ENCODE data around the gene PRKAG1. TPM values are rescaled to one million over a fixed set of nuclear protein-coding genes. Genes with fewer than 3 reads are reported as not detected.

The PRKAG1 gene
- total RNA-seq, 1 donor from 2014 or later: 67.0 TPM

DNA sequence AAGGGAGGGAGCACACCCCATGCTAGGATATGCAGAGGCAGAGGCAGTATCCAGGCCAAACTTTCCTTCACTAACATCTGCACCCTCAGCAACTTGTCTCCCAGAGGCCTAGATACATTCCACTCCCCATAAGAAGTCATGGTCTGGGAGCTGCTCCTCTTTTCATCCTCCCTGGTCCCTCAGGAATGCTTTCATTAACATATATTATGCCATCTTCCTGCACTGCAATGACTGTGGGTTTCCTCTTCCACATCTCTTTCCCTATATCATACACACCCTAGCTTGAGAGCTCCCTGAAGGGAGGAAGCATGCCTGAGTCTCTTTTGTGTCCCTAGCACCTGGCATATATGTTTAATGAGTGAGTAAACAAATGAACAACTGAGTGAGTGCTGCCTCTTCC lies 28.0 kb downstream of the PRKAG1 start:
- no peak overlapping the region for H3K27ac ChIP-seq
- peaks cover 7% of the 10 kb centered on the region for H3K27me3 ChIP-seq
- TF ChIP-seq POLR2A (IDR thresholded peaks at IDR 0.05) (no peak), POLR2AphosphoS5 (IDR thresholded peaks at IDR 0.05; ENCODE audit: insufficient read depth in 1 of 2, low read depth in 1 of 2) (no peak)
- TF ChIP-seq, protein P1, sequence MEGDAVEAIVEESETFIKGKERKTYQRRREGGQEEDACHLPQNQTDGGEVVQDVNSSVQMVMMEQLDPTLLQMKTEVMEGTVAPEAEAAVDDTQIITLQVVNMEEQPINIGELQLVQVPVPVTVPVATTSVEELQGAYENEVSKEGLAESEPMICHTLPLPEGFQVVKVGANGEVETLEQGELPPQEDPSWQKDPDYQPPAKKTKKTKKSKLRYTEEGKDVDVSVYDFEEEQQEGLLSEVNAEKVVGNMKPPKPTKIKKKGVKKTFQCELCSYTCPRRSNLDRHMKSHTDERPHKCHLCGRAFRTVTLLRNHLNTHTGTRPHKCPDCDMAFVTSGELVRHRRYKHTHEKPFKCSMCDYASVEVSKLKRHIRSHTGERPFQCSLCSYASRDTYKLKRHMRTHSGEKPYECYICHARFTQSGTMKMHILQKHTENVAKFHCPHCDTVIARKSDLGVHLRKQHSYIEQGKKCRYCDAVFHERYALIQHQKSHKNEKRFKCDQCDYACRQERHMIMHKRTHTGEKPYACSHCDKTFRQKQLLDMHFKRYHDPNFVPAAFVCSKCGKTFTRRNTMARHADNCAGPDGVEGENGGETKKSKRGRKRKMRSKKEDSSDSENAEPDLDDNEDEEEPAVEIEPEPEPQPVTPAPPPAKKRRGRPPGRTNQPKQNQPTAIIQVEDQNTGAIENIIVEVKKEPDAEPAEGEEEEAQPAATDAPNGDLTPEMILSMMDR (IDR thresholded peaks at IDR 0.05): no peak
- no peak overlapping the region for H3K4me3 ChIP-seq
- no peak for DNase-seq (ENCODE audit: extremely low spot score in 2 of 2)
- intact Hi-C loops (cut with DNase I): no loop called here
- H3K36me3 ChIP-seq: no peaks in the 10 kb centered on the region
- H3K4me1 ChIP-seq: peaks cover 10% of the 10 kb centered on the region
- no peaks in the 10 kb centered on the region for H3K9me3 ChIP-seq

DNA sequence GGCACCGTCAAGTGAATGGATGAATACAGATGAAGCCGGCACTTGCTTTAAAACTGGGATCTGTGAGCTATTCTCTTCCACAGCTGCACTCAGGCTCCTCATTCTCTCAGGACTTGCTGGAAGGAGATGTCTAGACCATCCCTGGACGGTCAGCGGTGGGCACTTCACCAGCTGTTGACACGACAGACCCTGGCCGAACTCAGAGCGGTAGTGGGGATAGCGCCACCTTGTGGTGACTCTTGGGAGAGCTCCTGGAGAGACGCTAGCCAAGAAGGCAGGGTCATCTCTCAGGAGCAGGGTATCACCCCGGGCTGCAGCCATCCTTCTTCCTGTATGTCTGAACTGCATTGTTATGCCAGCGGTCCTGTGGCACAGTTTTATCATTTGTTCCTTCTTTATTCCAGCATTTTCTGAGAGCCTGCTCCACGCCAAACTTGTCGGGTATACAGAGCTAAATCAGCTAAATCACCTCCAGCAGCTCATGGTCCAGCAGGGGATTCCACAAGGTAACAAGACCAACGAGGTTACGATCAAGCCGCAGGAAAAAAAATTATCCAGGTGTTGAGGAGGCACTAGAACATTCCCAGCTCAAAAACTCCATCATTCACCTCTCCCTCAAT lies 30.4 kb downstream of the PRKAG1 start:
- TF ChIP-seq POLR2A (IDR thresholded peaks at IDR 0.05) (no peak), POLR2AphosphoS5 (IDR thresholded peaks at IDR 0.05; ENCODE audit: insufficient read depth in 1 of 2, low read depth in 1 of 2) (no peak)
- TF ChIP-seq, protein P1 (IDR thresholded peaks at IDR 0.05): peak; percentile 44 to 60 (median 57)
- intact Hi-C loops (cut with DNase I): no loop called here
- no peak for DNase-seq (ENCODE audit: extremely low spot score in 2 of 2)
- no peaks in the 10 kb centered on the region for H3K4me1 ChIP-seq
- H3K27ac ChIP-seq: no peak overlapping the region
- H3K27me3 ChIP-seq: no peaks in the 10 kb centered on the region
- no peaks in the 10 kb centered on the region for H3K36me3 ChIP-seq
- no peaks in the 10 kb centered on the region for H3K9me3 ChIP-seq
- no peak overlapping the region for H3K4me3 ChIP-seq

DNA sequence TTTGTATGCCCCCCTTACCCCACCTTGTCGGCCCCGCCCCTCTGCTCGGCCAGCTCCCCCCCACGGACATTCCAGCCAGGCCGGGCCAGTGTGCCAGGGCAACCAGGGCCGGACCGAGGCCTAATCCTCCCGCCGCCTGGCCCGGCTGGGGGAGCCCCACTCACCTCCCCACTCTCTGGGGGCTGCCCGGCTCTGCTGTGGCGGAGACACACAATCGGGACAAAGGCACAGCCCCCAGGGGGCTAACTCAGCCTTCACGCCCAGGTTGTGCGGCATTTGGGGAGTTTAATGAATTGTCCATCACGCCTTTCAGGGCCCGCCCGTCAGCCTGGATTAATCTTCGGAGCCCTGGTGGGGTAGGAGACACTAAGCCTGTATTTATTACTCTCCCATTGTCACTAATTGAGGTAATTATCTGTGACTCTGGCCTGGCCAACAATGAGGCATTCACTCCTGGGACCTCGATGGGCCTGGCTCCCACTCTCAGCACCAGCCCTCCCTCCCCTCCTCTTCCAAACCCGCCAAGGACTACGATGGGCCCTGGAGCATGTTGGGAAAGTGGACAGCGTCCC lies 31.8 kb downstream of the PRKAG1 start:
- no peak overlapping the region for H3K27ac ChIP-seq
- no peaks in the 10 kb centered on the region for H3K9me3 ChIP-seq
- no peaks in the 10 kb centered on the region for H3K4me1 ChIP-seq
- H3K4me3 ChIP-seq: no peak overlapping the region
- no peak for DNase-seq (ENCODE audit: extremely low spot score in 2 of 2)
- H3K36me3 ChIP-seq: no peaks in the 10 kb centered on the region
- TF ChIP-seq POLR2AphosphoS5 (IDR thresholded peaks at IDR 0.05; ENCODE audit: insufficient read depth in 1 of 2, low read depth in 1 of 2): no peak
- TF ChIP-seq, protein P1 (IDR thresholded peaks at IDR 0.05): no peak
- no peaks in the 10 kb centered on the region for H3K27me3 ChIP-seq
- intact Hi-C loops (cut with DNase I): no loop called here

DNA sequence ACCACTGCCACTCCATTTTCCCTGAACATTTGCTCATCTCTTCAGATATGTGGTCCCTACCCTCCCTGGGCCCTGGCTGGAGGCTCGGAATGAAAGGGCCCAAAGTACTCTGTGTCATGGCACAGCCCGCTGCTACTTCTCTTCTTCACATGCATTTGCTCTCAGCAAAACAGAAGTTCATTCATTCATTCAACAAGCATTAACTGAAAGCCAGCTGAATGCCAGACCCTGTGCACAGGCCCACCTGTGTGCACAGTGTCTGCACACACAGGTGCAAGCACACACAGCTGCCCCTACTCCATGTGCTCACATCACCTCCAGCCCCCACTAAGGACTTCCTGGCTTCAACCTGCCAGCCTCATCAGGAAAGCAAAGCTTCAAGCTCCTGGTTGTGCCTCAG lies 32.7 kb downstream of the PRKAG1 start:
- TF ChIP-seq, protein P1 (IDR thresholded peaks at IDR 0.05): no peak
- TF ChIP-seq POLR2A (IDR thresholded peaks at IDR 0.05): no peak
- TF ChIP-seq POLR2AphosphoS5 (IDR thresholded peaks at IDR 0.05; ENCODE audit: insufficient read depth in 1 of 2, low read depth in 1 of 2): no peak
- Histone ChIP-seq H3K36me3 (no peaks in the 10 kb centered on the region), H3K27me3 (no peaks in the 10 kb centered on the region), H3K4me3 (no peak overlapping the region), H3K9me3 (no peaks in the 10 kb centered on the region), H3K27ac (no peak overlapping the region), H3K4me1 (peaks cover 8% of the 10 kb centered on the region)
- DNase-seq (ENCODE audit: extremely low spot score in 2 of 2): no peak
- intact Hi-C loops (cut with DNase I): no loop called here

DNA sequence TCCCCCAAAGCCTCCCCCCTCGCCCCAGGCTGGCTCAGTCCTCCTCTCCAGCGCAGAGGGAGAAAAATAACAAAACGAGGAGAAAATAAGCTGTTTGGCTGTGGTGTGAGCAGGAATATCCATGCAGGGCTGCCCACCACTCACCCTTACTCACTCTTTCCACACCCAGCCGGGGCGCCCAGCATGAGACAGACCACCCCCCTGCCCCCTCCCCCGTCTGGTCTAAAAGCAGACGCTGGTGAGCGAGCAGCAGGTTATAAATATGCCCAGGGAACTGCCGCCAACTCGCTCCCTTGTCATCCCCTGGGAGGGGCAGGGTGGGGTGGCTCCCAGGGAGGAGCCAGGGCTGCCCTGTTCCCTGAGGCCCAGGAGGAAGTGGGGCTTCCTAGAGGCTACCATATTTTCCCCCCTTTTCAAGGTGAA lies 33.1 kb downstream of the PRKAG1 start:
- Histone ChIP-seq H3K4me3 (no peak overlapping the region), H3K4me1 (peaks cover 12% of the 10 kb centered on the region), H3K9me3 (no peaks in the 10 kb centered on the region), H3K36me3 (no peaks in the 10 kb centered on the region), H3K27ac (no peak overlapping the region), H3K27me3 (no peaks in the 10 kb centered on the region)
- DNase-seq (ENCODE audit: extremely low spot score in 2 of 2): no peak
- intact Hi-C loops (cut with DNase I): no loop called here
- TF ChIP-seq POLR2A (IDR thresholded peaks at IDR 0.05): no peak
- TF ChIP-seq, protein P1 (IDR thresholded peaks at IDR 0.05): no peak
- no peak for TF ChIP-seq POLR2AphosphoS5 (IDR thresholded peaks at IDR 0.05; ENCODE audit: insufficient read depth in 1 of 2, low read depth in 1 of 2)

All from vagina (tissue), 2 donors.